AG10803 (cell line): ENCODE measurements around the gene RNF187.

ENCODE experiments used
- DNase-seq: peaks from one replicate; pipeline ENCODE4 v3.0.0; 2010; ENCODE audit warnings: low read depth
- H3K4me3 ChIP-seq: 2 replicates; pipeline ENCODE4 v1.5.1; 2011; ENCODE audit warnings: mild to moderate bottlenecking, low read length, control low read depth
- TF ChIP-seq, protein P1 (sequence below): conservative IDR thresholded peaks from 2 replicates; pipeline ENCODE4 v1.5.1; 2011; ENCODE audit warnings: mild to moderate bottlenecking, low read length, control low read depth, inconsistent platforms

The RNF187 gene

DNA sequence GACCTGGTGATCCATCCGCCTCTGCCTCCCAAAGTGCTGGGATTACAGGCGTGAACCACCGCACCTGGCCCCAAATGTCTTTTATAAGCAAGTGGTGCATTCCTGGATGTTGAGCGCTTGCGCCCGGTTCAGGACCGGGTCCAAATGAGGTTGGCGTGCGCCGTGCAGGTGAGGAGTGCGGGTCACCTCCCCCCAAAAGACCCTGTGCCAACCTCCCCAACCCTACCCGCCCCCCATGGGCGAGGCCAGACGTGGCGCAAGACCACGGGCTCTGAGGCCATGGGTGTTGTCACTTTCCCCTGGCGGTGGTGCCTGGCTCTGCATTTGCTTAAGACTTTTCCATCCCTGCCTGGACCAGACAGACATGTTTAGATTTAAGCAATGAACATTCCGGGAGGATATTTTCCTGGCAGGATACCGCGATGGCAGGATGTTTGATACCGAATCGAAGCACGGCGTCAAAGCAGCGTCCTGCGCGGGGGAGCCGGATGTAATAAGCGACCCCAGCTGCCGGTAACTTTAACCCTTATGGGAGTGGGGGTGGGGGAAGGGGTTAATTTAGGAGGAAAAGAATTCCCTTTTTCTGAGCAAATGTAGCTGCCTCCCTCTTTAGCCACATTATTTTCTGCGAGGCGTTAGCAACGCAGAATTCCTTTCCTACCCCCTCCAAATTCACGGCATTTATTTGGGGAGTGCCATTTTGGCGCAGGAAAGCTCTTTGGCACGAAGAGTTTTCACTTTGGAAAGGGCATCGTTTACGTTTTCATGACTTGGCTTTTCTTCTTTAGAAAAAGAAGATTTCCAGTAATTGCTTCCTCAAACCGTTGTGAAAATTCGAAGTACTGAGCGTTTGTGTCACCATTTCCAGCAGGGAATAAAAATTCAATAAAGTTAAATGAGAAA, 27.8 kb upstream of the RNF187 start:
- TF ChIP-seq, protein P1, sequence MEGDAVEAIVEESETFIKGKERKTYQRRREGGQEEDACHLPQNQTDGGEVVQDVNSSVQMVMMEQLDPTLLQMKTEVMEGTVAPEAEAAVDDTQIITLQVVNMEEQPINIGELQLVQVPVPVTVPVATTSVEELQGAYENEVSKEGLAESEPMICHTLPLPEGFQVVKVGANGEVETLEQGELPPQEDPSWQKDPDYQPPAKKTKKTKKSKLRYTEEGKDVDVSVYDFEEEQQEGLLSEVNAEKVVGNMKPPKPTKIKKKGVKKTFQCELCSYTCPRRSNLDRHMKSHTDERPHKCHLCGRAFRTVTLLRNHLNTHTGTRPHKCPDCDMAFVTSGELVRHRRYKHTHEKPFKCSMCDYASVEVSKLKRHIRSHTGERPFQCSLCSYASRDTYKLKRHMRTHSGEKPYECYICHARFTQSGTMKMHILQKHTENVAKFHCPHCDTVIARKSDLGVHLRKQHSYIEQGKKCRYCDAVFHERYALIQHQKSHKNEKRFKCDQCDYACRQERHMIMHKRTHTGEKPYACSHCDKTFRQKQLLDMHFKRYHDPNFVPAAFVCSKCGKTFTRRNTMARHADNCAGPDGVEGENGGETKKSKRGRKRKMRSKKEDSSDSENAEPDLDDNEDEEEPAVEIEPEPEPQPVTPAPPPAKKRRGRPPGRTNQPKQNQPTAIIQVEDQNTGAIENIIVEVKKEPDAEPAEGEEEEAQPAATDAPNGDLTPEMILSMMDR: peak; percentile 73
- DNase-seq: peak; percentile 83
- peak overlapping the region; percentile 66 for H3K4me3 ChIP-seq

GRCh38 chr1:228460821-228461220, 26.4 kb upstream of the RNF187 start:
- no peak overlapping the region for H3K4me3 ChIP-seq
- DNase-seq: no peak
- TF ChIP-seq, protein P1: no peak

DNA sequence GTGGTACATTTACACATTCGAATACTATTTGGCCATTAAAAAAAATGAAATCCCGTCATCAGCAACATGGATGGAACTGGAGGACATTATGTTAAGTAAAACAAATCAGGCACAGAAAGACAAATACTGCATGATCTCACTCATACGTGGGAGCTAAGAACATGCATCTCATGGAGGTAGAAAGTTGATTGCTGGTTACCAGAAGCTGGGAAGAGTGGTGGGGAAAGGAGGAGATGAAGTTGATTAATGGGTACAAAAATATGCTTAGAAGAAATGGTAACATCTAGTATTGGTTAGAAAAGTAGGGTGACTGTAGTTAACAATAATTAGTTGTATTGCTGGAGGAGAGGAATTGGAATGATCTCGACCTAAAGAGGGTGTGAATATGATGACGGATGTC, 24.6 kb upstream of the RNF187 start:
- no peak for DNase-seq
- TF ChIP-seq, protein P1: no peak
- H3K4me3 ChIP-seq: no peak overlapping the region

- TF ChIP-seq, protein P1: no peak
- no peak for DNase-seq
- no peak overlapping the region for H3K4me3 ChIP-seq
Measured at GRCh38 chr1:228463009-228463558, 24.1 kb upstream of the RNF187 start.

DNA sequence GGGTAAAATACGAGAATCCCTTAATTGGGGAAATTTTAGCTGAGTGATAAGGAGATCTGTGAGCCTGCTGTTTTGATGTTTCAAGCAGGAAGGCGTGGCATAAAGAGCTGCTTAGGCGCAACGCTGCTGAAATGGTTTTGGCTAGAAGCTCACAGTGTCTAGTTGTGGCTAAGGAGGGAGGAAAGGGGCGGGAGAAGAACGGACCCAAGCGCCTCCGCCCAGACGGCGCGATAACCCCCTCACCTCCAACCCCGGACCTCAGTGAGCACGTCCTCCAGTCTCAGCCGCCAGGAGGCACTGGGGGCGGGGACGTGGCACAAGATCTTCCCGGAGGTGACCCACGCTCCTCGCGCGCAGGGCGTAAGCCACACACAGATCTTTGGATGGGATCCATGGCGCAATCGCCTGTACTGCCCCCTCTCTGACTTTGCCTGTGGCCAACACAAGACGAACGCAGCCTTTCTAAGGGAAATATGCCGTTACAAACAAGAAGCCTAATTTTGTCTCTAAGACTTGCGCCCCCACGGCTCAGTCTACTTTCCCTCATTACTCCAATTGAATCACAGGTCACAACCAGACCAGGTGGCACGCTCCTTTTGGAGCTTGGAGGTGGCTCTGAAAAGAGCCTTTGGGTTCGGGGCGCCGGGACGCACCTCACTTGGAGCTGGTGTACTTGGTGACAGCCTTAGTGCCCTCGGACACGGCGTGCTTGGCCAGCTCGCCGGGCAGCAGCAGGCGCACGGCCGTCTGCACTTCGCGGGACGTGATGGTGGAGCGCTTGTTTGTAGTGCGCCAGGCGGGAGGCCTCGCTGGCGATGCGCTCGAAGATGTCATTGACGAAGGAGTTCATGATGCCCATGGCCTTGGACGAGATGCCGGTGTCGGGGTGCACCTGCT, 23.4 kb upstream of the RNF187 start:
- H3K4me3 ChIP-seq: peak overlapping the region; percentile 41
- DNase-seq: no peak
- TF ChIP-seq, protein P1: no peak

GRCh38 chr1:228464487-228464983, 22.6 kb upstream of the RNF187 start:
- H3K4me3 ChIP-seq: peak overlapping the region; percentile 47
- TF ChIP-seq, protein P1: no peak
- DNase-seq: peak; percentile 77
